Psoas muscle (tissue), 8 donors: ENCODE results near the gene KCTD5. TPM values are rescaled to one million over a fixed set of nuclear protein-coding genes. Genes with fewer than 3 reads are reported as not detected.
"Not testable (repeated sequence)": the region's sequence is repeated elsewhere in the genome, so short reads cannot be mapped to it uniquely, and the experiment has no call there.

ENCODE experiments used
- ATAC-seq, 4 donors: fragments of 200-7000 bp; cut with Tn5 transposase; one replicate each; pipeline ENCODE4 v1.9.1; 2020; ENCODE audit warnings: moderate library complexity in 3 of 4, mild to moderate bottlenecking in 2 of 4
- DNase-seq, 2 donors: peaks; one replicate each; pipeline ENCODE4 v3.0.0-alpha.2; 2020
- H3K27ac ChIP-seq: fragments of 200-600 bp; one replicate; pipeline ENCODE4 v1.8.0; 2022
- H3K27me3 ChIP-seq, 3 donors: fragments of 200-600 bp in 1 of 3; one replicate each; pipeline versions ENCODE4 v1.6.1 to v1.8.0; 2013 to 2022; ENCODE audit warnings: low read length in 2 of 3, mild to moderate bottlenecking in 2 of 3, moderate library complexity in 1 of 3; ENCODE audit not compliant: insufficient read depth in 3 of 3
- H3K36me3 ChIP-seq, 2 donors: fragments of 200-600 bp in 1 of 2; one replicate each; pipeline versions ENCODE4 v1.6.1 to v1.8.0; 2013 to 2022; ENCODE audit warnings: low read depth in 1 of 2, mild to moderate bottlenecking in 1 of 2, moderate library complexity in 1 of 2; ENCODE audit not compliant: insufficient read depth in 1 of 2
- H3K4me1 ChIP-seq: fragments of 200-600 bp; one replicate; pipeline ENCODE4 v1.8.0; 2022
- H3K4me3 ChIP-seq: fragments of 200-600 bp; one replicate; pipeline ENCODE4 v1.8.0; 2022; ENCODE audit warnings: mild to moderate bottlenecking
- H3K9me3 ChIP-seq: fragments of 200-600 bp; one replicate; pipeline ENCODE4 v1.8.0; 2022
- CTCF ChIP-seq: fragments of 200-600 bp; IDR thresholded peaks from one replicate; pipeline ENCODE4 v1.8.0; 2022; ENCODE audit warnings: antibody characterized with exemption
- WGBS, 3 donors: extraction: QIAGEN DNeasy Blood & Tissue Kit; methylation state at CpG; one replicate each; pipeline versions ENCODE4 v1.1.6 to v1.1.7; 2013; 5-methylcytosine and 5-hydroxymethylcytosine counted together
- intact Hi-C, 2 donors: fragments of 100-400 bp; cut with DNase I; formaldehyde crosslinking; loops; one replicate each; pipeline versions ENCODE4 v1.11.0 to v1.14.2; 2022
- polyA plus RNA-seq, 3 donors: library from polyadenylated mRNA; stranded (reverse); fragments of 200-250 nt; gene quantifications; one replicate each; pipeline ENCODE4 v1.2.3, GENCODE V29; 2013
- total RNA-seq, 4 donors: library from RNA; stranded (reverse); fragmentation: NEBNext Ultra II Directional in 2 of 4; extraction: Animal tissue kit (Norgen Biotek cat#: 25700) in 2 of 4; gene quantifications; one replicate each; pipeline versions ENCODE4 v1.2.1 to v1.2.4, GENCODE V29; 2021 to 2023
- donor health status: healthy with polysubstance abuse.
- donor health status: DM: no; HTN: no; CAD: no; lungs with moderate emphysema.
- donor health status: Bipolar disorder and iron deficiency.
- donor health status: healthy.
- donor health status: DM: yes; HTN: yes; CAD: no.
- donor health status: DM: no; HTN: no; CAD: no.
- donor health status: DM: no; HTN: no; CAD: no.
- donor health status: DM: yes; HTN: yes; CAD: no.

Gene KCTD5
- total and polyA plus RNA-seq, 7 donors: 9.1 to 65.8 (median 17.2) TPM

DNA sequence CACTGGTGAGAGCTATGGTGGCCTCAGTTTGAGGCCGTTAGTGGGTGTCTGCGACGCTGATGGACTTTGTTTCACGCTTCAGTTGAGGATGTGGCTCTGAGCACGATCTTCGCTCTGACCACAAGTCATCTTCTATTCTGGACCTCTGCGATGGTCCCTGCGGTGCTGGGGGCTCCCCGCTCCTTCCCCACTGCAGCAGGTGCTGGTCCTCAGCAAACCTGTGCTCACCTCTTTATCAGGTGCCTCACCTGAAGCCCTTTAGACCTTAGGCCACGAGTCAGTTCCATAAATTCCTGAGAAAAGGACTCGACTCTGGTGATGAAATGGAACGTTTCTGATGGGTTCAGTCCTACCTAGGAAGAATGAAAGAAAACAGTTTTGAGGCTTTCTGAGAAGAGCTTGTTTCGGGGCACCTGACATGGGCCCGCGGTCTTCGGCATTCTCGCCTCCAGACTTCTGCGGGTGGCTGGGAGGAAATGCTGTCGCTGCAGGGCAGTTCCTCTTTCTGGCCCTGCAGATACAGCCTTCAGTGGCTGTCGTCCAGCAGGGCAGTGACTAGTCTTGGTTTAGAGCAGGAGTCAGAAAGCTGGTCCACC lies 4.7 kb downstream of the KCTD5 start:
- Histone ChIP-seq H3K27me3 (no peaks in the 10 kb centered on the region), H3K36me3 (peaks cover 0 to 4% of the 10 kb centered on the region in 2 donors), H3K27ac (no peak overlapping the region), H3K9me3 (no peaks in the 10 kb centered on the region), H3K4me3 (no peak overlapping the region), H3K4me1 (peaks cover 27% of the 10 kb centered on the region)
- WGBS, 3 donors: 80 to 85% (median 82%) methylated on average over 20 of the region's 20 CpGs
- ATAC-seq (no peak), DNase-seq (peak in 1 of 2 donors; percentile 61)
- no peak for TF ChIP-seq CTCF
- intact Hi-C loops: no loop called here

DNA sequence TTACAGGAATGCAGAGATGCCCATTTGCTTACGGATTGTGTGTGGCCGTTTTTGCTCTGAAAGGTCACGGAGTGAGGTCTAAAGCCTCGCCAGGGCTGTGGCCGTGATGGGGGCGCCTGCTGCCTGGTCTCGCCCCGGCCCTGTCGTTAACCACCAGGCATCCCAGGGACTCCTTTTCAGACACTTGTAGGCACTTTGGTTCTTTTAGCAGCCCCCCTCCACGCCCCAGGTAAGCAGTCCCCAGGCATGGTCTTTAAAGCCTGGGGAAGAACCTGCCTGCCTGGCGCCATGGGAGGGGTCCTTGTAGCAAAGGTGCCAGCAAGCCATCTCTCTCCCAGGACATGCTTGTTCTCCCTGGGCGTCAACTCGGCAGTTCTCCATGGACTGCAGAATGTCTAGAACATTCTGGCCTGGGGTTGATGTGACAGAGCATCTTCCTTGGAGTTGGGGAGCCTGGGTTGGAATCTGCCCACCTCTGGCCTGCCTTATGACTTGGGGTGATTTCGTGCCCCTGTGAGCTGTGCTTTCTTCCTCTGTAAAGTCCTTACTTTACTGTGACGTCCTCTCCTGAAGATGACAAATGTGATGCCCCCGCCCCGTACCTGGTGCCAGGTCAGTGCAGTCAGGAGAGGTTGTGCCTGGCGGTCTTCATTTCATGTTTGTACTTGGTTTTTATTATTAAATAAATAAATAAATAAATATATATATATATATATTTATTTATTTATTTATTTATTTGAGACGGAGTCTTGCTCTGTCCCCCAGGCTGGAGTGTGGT lies 5.4 kb downstream of the KCTD5 start:
- WGBS, 3 donors: 85 to 93% (median 86%) methylated on average over 19 of the region's 19 CpGs

GRCh38 chr16:2689422-2689821 lies 7.1 kb downstream of the KCTD5 start:
- Histone ChIP-seq H3K27ac (peak overlapping the region; percentile 88), H3K4me1 (peaks cover 41% of the 10 kb centered on the region), H3K4me3 (peak overlapping the region; percentile 4)
- WGBS, 3 donors: 28 to 88% (median 38%) methylated on average over 1 to 4 of the region's 13 CpGs
- H3K9me3 ChIP-seq, H3K27me3 ChIP-seq, intact Hi-C loops, DNase-seq, H3K36me3 ChIP-seq, ATAC-seq: not testable (repeated sequence)

More for the DNA sequence above, 5.4 kb downstream of the KCTD5 start:
- peaks cover 34% of the 10 kb centered on the region for H3K4me1 ChIP-seq
- DNase-seq: no peak
- ATAC-seq: no peak
- intact Hi-C loops: no loop called here
- H3K36me3 ChIP-seq: peaks cover 0 to 4% of the 10 kb centered on the region in 2 donors
- H3K27ac ChIP-seq: no peak overlapping the region
- H3K4me3 ChIP-seq: no peak overlapping the region
- TF ChIP-seq CTCF: no peak
- no peaks in the 10 kb centered on the region for H3K9me3 ChIP-seq
- H3K27me3 ChIP-seq: no peaks in the 10 kb centered on the region

GRCh38 chr16:2689968-2690801 lies 7.9 kb downstream of the KCTD5 start:
- ATAC-seq: peak; percentile 21 to 73 (median 58)
- TF ChIP-seq CTCF: no peak
- Histone ChIP-seq H3K27me3 (no peaks in the 10 kb centered on the region), H3K36me3 (peaks cover 0 to 4% of the 10 kb centered on the region in 2 donors), H3K9me3 (no peaks in the 10 kb centered on the region), H3K4me3 (peak overlapping the region; percentile 4), H3K27ac (peak overlapping the region; percentile 88), H3K4me1 (peaks cover 41% of the 10 kb centered on the region)
- intact Hi-C loops: no loop called here
- WGBS, 3 donors: 60 to 78% (median 63%) methylated on average over 35 to 36 of the region's 36 CpGs
- peak; percentile 70 for DNase-seq

GRCh38 chr16:2690852-2691251 lies 8.5 kb downstream of the KCTD5 start:
- H3K9me3 ChIP-seq: no peaks in the 10 kb centered on the region
- H3K27ac ChIP-seq: peak overlapping the region; percentile 88
- no peaks in the 10 kb centered on the region for H3K27me3 ChIP-seq
- DNase-seq: peak in 1 of 2 donors; percentile 39
- no peak overlapping the region for H3K4me3 ChIP-seq
- peaks cover 0 to 4% of the 10 kb centered on the region in 2 donors for H3K36me3 ChIP-seq
- WGBS, 3 donors: 78 to 87% (median 87%) methylated on average over 11 of the region's 11 CpGs
- intact Hi-C loops: no loop called here
- H3K4me1 ChIP-seq: peaks cover 41% of the 10 kb centered on the region
- TF ChIP-seq CTCF: no peak
- no peak for ATAC-seq
